HCT116 (cell line): ENCODE data around the gene MYLK4. TPM values are rescaled to one million over a fixed set of nuclear protein-coding genes. Genes with fewer than 3 reads are reported as not detected.
A peak's percentile ranks its signal among the peaks of the same experiment; 100 is the strongest.

Experiments
- ATAC-seq: fragments of 200-7000 bp; cut with Tn5 transposase; 2 replicates; pipeline ENCODE4 v1.9.1; 2020; ENCODE audit warnings: mild to moderate bottlenecking, moderate library complexity
- BruUV-seq: library from RNA; stranded (reverse); fragments of 400-500 nt; replicated peaks from 2 replicates; lab custom pipeline; 2021; lab: Mats Ljungman, UMichigan
- CTCF ChIA-PET: fragments of 300-600 bp; sonication (Branson Sonifier 250); formaldehyde crosslinking; loops from one replicate; lab custom pipeline; 2021; ENCODE audit warnings: antibody characterized with exemption; lab: Charles Lee
- POLR2A ChIA-PET: fragments of 300-600, 350-600 bp; sonication (Branson Sonifier 250); formaldehyde crosslinking; loops from one replicate; lab custom pipeline; 2021; ENCODE audit warnings: antibody characterized with exemption; lab: Charles Lee
- RAD21 ChIA-PET, 2 experiments: fragments of 300-600 bp; sonication (Branson Sonifier 250); formaldehyde crosslinking; loops; one replicate each; lab custom pipeline; 2023; ENCODE audit warnings: low total read pairs in 2 of 2; ENCODE audit not compliant: uncharacterized antibody in 2 of 2, unreplicated experiment in 2 of 2, low non-redundant PET in 1 of 2; lab: Charles Lee
- DNase-seq: peaks from one replicate; pipeline ENCODE4 v3.0.0-alpha.2; 2010; ENCODE audit warnings: low read depth, low spot score
- H2AFZ ChIP-seq: fragments of 200-600 bp; shearing (Covaris generic), sonication (generic); 2 replicates; pipeline ENCODE4 v1.6.1; 2017; ENCODE audit warnings: low read depth, mixed run types, mixed read lengths, antibody characterized with exemption, low read length; ENCODE audit not compliant: poor library complexity, severe bottlenecking
- H3K27ac ChIP-seq: 2 replicates; pipeline ENCODE4 v1.5.1; 2012; ENCODE audit warnings: low read depth, low read length
- H3K27me3 ChIP-seq: fragments of 200-600 bp; sonication (generic); 2 replicates; pipeline ENCODE4 v1.6.1; 2016; ENCODE audit warnings: mixed run types, low read length, mixed read lengths; ENCODE audit not compliant: insufficient read depth
- H3K36me3 ChIP-seq, 2 experiments: fragments of 200-500 bp in 1 of 2; fragments of 200-600 bp in 1 of 2; sonication (Bioruptor generic) in 1 of 2; sonication (generic) in 1 of 2; 2 replicates each; pipeline versions ENCODE4 v1.5.1 to v1.6.1; 2014 to 2016; ENCODE audit warnings: low read length in 2 of 2, inconsistent platforms in 1 of 2, mixed read lengths in 1 of 2, mixed run types in 1 of 2; ENCODE audit not compliant: insufficient read depth in 2 of 2, control insufficient read depth in 1 of 2
- H3K4me1 ChIP-seq, 2 experiments: fragments of 200-600 bp in 1 of 2; sonication (generic) in 1 of 2; 2 replicates each; pipeline versions ENCODE4 v1.5.1 to v1.6.1; 2012 to 2017; ENCODE audit warnings: low read length in 2 of 2, inconsistent platforms in 1 of 2, mild to moderate bottlenecking in 1 of 2, mixed read lengths in 1 of 2, mixed run types in 1 of 2, moderate library complexity in 1 of 2; ENCODE audit not compliant: insufficient read depth in 2 of 2, control insufficient read depth in 1 of 2
- H3K4me2 ChIP-seq: fragments of 200-600 bp; sonication (generic); 2 replicates; pipeline ENCODE4 v1.6.1; 2017; ENCODE audit warnings: mixed run types, low read length, mixed read lengths
- H3K4me3 ChIP-seq, 2 experiments: fragments of 200-600 bp in 1 of 2; sonication (generic) in 1 of 2; replicated peaks in 1 of 2; 2 replicates each; pipeline ENCODE4 v1.5.1; 2011 to 2016; ENCODE audit warnings: low read length in 2 of 2, control low read depth in 1 of 2, low read depth in 1 of 2, mild to moderate bottlenecking in 1 of 2, mixed read lengths in 1 of 2, mixed run types in 1 of 2
- H3K79me2 ChIP-seq: fragments of 200-600 bp; sonication (generic); 2 replicates; pipeline ENCODE4 v1.6.1; 2017; ENCODE audit warnings: mild to moderate bottlenecking, mixed run types, low read length, moderate library complexity, mixed read lengths; ENCODE audit not compliant: insufficient read depth
- H3K9ac ChIP-seq: fragments of 200-600 bp; sonication (generic); 2 replicates; pipeline ENCODE4 v1.6.1; 2016; ENCODE audit warnings: low read length, mixed read lengths
- H3K9me2 ChIP-seq: fragments of 200-600 bp; sonication (generic), shearing (Covaris generic); 2 replicates; pipeline ENCODE4 v1.6.1; 2017; ENCODE audit warnings: mixed run types, mild to moderate bottlenecking, moderate library complexity; ENCODE audit not compliant: insufficient read depth
- H3K9me3 ChIP-seq, 2 experiments: fragments of 200-500 bp in 1 of 2; fragments of 200-600 bp in 1 of 2; sonication (Bioruptor generic) in 1 of 2; sonication (generic) in 1 of 2; 2 replicates each; pipeline ENCODE4 v1.6.1; 2014 to 2017; ENCODE audit warnings: low read length in 2 of 2, mixed read lengths in 2 of 2, inconsistent platforms in 1 of 2, low read depth in 1 of 2, mild to moderate bottlenecking in 1 of 2, mixed run types in 1 of 2, moderate library complexity in 1 of 2; ENCODE audit not compliant: control insufficient read depth in 1 of 2, insufficient read depth in 1 of 2
- H4K20me1 ChIP-seq: fragments of 200-600 bp; sonication (generic), shearing (Covaris generic); 2 replicates; pipeline ENCODE4 v1.6.1; 2017; ENCODE audit warnings: mixed run types, mild to moderate bottlenecking, moderate library complexity; ENCODE audit not compliant: insufficient read depth
- CBX3 ChIP-seq: IDR thresholded peaks from 2 replicates; pipeline ENCODE4 v1.6.1; 2012; ENCODE audit warnings: low read depth
- CEBPB ChIP-seq: IDR thresholded peaks from 2 replicates; pipeline ENCODE4 v1.6.1; 2012; ENCODE audit warnings: low read depth
- EGR1 ChIP-seq: IDR thresholded peaks from 2 replicates; pipeline ENCODE4 v1.6.1; 2012; ENCODE audit warnings: low read depth
- ELF1 ChIP-seq: IDR thresholded peaks from 2 replicates; pipeline ENCODE4 v1.6.1; 2012; ENCODE audit warnings: low read depth, borderline replicate concordance
- EZH2 ChIP-seq: fragments of 200-600 bp; sonication (generic); IDR thresholded peaks from 2 replicates; pipeline ENCODE4 v1.6.1; 2017; ENCODE audit warnings: antibody characterized with exemption, mixed run types
- EZH2phosphoT487 ChIP-seq: fragments of 200-600 bp; IDR thresholded peaks from 2 replicates; pipeline ENCODE4 v1.6.1; 2018; ENCODE audit warnings: antibody characterized with exemption, borderline replicate concordance
- FOSL1 ChIP-seq: IDR thresholded peaks from 2 replicates; pipeline ENCODE4 v1.6.1; 2012; ENCODE audit warnings: low read depth
- JUND ChIP-seq: IDR thresholded peaks from 2 replicates; pipeline ENCODE4 v1.6.1; 2012
- POLR2A ChIP-seq: IDR thresholded peaks from 2 replicates; pipeline ENCODE4 v1.7.0; 2011; ENCODE audit warnings: borderline replicate concordance; ENCODE audit not compliant: insufficient read depth, insufficient read length; ENCODE audit errors: extremely low read depth
- POLR2AphosphoS5 ChIP-seq: IDR thresholded peaks from 2 replicates; pipeline ENCODE4 v1.6.1; 2011; ENCODE audit warnings: mild to moderate bottlenecking, low read depth, low read length, moderate library complexity
- RAD21 ChIP-seq: IDR thresholded peaks from 2 replicates; pipeline ENCODE4 v1.6.1; 2012; ENCODE audit warnings: low read depth, mild to moderate bottlenecking
- SIN3A ChIP-seq: IDR thresholded peaks from 2 replicates; pipeline ENCODE4 v1.6.1; 2012; ENCODE audit warnings: low read depth
- SP1 ChIP-seq: IDR thresholded peaks from 2 replicates; pipeline ENCODE4 v1.6.1; 2012; ENCODE audit warnings: low read depth
- SRF ChIP-seq: IDR thresholded peaks from 2 replicates; pipeline ENCODE4 v1.6.1; 2012; ENCODE audit warnings: low read depth
- TCF7L2 ChIP-seq: IDR thresholded peaks from 2 replicates; pipeline ENCODE4 v1.7.0; 2011; ENCODE audit warnings: borderline replicate concordance, inconsistent platforms; ENCODE audit not compliant: insufficient read depth, insufficient read length; ENCODE audit errors: extremely low read depth
- YY1 ChIP-seq: IDR thresholded peaks from 2 replicates; pipeline ENCODE4 v1.6.1; 2011; ENCODE audit warnings: low read length, low read depth, moderate library complexity, mild to moderate bottlenecking; ENCODE audit not compliant: insufficient replicate concordance; ENCODE audit errors: extremely low read depth
- ZBTB33 ChIP-seq: IDR thresholded peaks from 2 replicates; pipeline ENCODE4 v1.6.1; 2011; ENCODE audit warnings: mild to moderate bottlenecking, low read length, moderate library complexity; ENCODE audit not compliant: insufficient replicate concordance; ENCODE audit errors: extremely low read depth
- ZFX ChIP-seq: fragments of 450-650 bp; IDR thresholded peaks from 2 replicates; pipeline ENCODE4 v1.6.1; 2017
- ZNF274 ChIP-seq: fragments of 200-500 bp; sonication (Bioruptor generic); IDR thresholded peaks from 2 replicates; pipeline ENCODE4 v1.6.1; 2014; ENCODE audit warnings: mild to moderate bottlenecking, low read depth, low read length, inconsistent platforms
- intact Hi-C: fragments of 100-400 bp; cut with micrococcal nuclease; formaldehyde crosslinking; loops from 2 replicates; pipeline ENCODE4 v1.10.0; 2022
- total RNA-seq: library from RNA; stranded (reverse); gene quantifications from one replicate; pipeline ENCODE4 v1.2.1, GENCODE V29; 2021; ENCODE audit not compliant: unreplicated experiment
- TF ChIP-seq, protein P1 (sequence below): IDR thresholded peaks from 2 replicates; pipeline ENCODE4 v1.6.1; 2012
- TF ChIP-seq, protein P2 (sequence below): IDR thresholded peaks from 2 replicates; pipeline ENCODE4 v1.6.1; 2012
- TF ChIP-seq, protein P3 (sequence below): IDR thresholded peaks from 2 replicates; pipeline ENCODE4 v1.6.1; 2012; ENCODE audit warnings: low read depth

The MYLK4 gene
- total RNA-seq, 1 experiment from 2014 or later: 0.27 TPM

DNA sequence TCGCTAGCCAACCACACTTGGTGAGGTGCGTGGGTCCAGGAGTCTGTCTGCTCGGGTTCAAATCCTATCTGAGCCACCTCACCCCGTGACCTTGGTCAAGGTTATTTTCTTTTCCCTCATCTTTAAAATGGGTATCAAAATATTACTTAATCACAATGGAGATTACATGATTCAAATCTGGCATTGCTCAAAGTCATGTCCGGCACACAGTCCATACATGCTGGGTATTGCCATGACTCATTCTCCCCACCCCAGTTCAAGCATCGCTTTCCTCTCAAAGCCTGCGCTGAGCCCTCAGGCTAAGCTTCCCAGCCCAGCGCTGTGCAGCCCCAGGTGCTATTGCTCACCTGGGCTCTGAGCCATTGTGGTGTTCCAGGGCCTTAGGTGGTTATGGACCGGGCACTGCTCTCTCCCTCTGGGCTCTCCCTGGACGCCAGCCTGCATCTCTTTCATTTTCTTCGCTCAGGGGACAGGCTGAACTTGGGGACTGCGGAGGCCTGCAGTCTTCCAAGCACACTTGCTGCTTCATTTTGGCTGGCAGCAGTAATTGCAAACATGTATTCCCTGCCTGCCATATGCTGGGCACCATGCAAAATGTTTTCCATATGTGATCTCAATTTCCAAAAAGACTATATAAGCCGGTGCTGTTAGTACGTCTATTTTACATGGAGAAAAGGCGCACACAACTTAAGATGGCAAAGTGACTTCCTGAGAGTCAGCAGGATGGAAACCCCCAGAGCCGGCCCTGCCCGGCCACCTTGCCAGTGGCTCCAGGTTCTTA lies 41.8 kb upstream of the MYLK4 start:
- no peaks in the 10 kb centered on the region for H3K9me3 ChIP-seq
- DNase-seq (peak; percentile 27), ATAC-seq (peak; percentile 50)
- no peaks in the 10 kb centered on the region for H3K9me2 ChIP-seq
- CTCF ChIA-PET: interaction anchor here (1.1 to 2.6 kb wide), 13 partner anchors 12 to 197 kb away, joined by 3 to 50 read pairs (median 5); partner anchors contain the start of gene SERPINB1
- H3K27me3 ChIP-seq: no peaks in the 10 kb centered on the region
- POLR2A ChIA-PET: interaction anchor here (0.9 to 1.5 kb wide), 3 partner anchors 16 to 139 kb away, joined by 3 to 5 read pairs (median 4); no protein-coding TSS in a partner anchor
- RAD21 ChIA-PET: interaction anchor here in 1 of 2 experiments (1.3 to 1.9 kb wide), 2 partner anchors 54 to 119 kb away, joined by 4 to 9 read pairs; no protein-coding TSS in a partner anchor
- peak overlapping the region; percentile 48 for H3K4me2 ChIP-seq
- H4K20me1 ChIP-seq: no peaks in the 10 kb centered on the region
- no TSS peak for BruUV-seq
- H3K9ac ChIP-seq: no peak overlapping the region
- peaks cover 0 to 2% of the 10 kb centered on the region in 2 experiments; a peak in 1 of 4 replicates for H3K36me3 ChIP-seq
- H3K27ac ChIP-seq: no peak overlapping the region
- no peak overlapping the region for H2AFZ ChIP-seq
- H3K79me2 ChIP-seq: no peaks in the 10 kb centered on the region
- no peak overlapping the region for H3K4me3 ChIP-seq
- H3K4me1 ChIP-seq: peaks cover 13 to 65% of the 10 kb centered on the region in 2 experiments; a peak in 3 of 4 replicates
- intact Hi-C loops: loop anchor here (5.0 kb wide), 1 partner anchor 265 kb away; no protein-coding TSS in a partner anchor
- TF ChIP-seq SP1 (peak; percentile 58; the same call in 1 of the 2 replicates), EGR1 (no peak), TCF7L2 (no peak), ZFX (no peak), FOSL1 (peak; percentile 55), JUND (peak; percentile 63; the same call in 1 of the 2 replicates), EZH2phosphoT487 (no peak), ZBTB33 (no peak), SIN3A (no peak), YY1 (no peak), ZNF274 (no peak), ELF1 (no peak), RAD21 (no peak), CBX3 (no peak), POLR2A (no peak), EZH2 (no peak), CEBPB (peak; percentile 65; the same call in 1 of the 2 replicates), POLR2AphosphoS5 (no peak), SRF (no peak)
- TF ChIP-seq, protein P1, sequence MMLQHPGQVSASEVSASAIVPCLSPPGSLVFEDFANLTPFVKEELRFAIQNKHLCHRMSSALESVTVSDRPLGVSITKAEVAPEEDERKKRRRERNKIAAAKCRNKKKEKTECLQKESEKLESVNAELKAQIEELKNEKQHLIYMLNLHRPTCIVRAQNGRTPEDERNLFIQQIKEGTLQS: no peak
- TF ChIP-seq, protein P2, sequence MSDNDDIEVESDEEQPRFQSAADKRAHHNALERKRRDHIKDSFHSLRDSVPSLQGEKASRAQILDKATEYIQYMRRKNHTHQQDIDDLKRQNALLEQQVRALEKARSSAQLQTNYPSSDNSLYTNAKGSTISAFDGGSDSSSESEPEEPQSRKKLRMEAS: peak; percentile 40; the same call in 1 of the 2 replicates
- TF ChIP-seq, protein P3, sequence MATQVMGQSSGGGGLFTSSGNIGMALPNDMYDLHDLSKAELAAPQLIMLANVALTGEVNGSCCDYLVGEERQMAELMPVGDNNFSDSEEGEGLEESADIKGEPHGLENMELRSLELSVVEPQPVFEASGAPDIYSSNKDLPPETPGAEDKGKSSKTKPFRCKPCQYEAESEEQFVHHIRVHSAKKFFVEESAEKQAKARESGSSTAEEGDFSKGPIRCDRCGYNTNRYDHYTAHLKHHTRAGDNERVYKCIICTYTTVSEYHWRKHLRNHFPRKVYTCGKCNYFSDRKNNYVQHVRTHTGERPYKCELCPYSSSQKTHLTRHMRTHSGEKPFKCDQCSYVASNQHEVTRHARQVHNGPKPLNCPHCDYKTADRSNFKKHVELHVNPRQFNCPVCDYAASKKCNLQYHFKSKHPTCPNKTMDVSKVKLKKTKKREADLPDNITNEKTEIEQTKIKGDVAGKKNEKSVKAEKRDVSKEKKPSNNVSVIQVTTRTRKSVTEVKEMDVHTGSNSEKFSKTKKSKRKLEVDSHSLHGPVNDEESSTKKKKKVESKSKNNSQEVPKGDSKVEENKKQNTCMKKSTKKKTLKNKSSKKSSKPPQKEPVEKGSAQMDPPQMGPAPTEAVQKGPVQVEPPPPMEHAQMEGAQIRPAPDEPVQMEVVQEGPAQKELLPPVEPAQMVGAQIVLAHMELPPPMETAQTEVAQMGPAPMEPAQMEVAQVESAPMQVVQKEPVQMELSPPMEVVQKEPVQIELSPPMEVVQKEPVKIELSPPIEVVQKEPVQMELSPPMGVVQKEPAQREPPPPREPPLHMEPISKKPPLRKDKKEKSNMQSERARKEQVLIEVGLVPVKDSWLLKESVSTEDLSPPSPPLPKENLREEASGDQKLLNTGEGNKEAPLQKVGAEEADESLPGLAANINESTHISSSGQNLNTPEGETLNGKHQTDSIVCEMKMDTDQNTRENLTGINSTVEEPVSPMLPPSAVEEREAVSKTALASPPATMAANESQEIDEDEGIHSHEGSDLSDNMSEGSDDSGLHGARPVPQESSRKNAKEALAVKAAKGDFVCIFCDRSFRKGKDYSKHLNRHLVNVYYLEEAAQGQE: no peak
